ENCODE measurements around the gene TANK. TPM values are rescaled to one million over a fixed set of nuclear protein-coding genes. Genes with fewer than 3 reads are reported as not detected.

Gene TANK
- total and polyA plus RNA-seq, 2 of the 8 experiments (the other 6 are each of a cell fraction or from before 2014, with no cell fraction given) = 7.0 to 26.1 TPM

DNA sequence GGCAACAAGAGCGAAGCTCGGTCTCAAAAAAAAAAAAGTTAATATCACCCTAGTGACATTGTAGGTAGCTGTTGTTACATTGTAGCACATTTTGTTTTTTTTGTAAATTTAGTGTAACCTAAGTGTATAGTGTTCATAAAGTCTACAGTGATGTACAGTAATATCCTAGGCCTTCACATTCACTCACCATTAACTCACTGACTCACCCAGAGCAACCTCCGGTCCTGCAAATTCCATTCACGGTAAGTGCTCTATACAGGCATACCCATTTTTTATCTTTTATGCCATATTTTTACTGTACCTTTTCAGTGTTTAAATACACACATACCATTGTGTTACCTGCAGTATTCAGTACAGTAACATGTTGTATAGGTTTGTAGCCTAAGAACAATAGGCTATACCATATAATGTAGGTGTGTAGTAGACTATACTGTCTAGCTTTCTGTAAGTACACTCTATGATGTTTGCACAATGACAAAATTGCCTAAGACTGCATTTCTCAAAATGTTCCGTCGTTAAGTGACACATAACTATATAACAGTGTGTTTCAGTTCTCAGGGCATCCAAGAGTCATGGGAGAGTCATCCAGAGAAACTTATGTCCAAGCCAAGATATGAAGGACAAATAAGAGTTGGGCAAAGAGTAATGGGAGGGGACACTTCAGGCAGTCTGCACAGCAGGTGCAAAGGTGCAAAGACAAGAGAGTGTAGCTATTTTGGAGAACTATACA, 68.4 kb downstream of the TANK start (continued):
- no peak for TF ChIP-seq RFX5 (IDR thresholded peaks at IDR 0.05; ENCODE audit: borderline replicate concordance, low read depth, low read length)
- TF ChIP-seq KDM5A (IDR thresholded peaks at IDR 0.05; ENCODE audit: low read length) = no peak
- TF ChIP-seq MAFK (IDR thresholded peaks at IDR 0.05; ENCODE audit: low read depth, low read length) = no peak
- TF ChIP-seq, protein P1, sequence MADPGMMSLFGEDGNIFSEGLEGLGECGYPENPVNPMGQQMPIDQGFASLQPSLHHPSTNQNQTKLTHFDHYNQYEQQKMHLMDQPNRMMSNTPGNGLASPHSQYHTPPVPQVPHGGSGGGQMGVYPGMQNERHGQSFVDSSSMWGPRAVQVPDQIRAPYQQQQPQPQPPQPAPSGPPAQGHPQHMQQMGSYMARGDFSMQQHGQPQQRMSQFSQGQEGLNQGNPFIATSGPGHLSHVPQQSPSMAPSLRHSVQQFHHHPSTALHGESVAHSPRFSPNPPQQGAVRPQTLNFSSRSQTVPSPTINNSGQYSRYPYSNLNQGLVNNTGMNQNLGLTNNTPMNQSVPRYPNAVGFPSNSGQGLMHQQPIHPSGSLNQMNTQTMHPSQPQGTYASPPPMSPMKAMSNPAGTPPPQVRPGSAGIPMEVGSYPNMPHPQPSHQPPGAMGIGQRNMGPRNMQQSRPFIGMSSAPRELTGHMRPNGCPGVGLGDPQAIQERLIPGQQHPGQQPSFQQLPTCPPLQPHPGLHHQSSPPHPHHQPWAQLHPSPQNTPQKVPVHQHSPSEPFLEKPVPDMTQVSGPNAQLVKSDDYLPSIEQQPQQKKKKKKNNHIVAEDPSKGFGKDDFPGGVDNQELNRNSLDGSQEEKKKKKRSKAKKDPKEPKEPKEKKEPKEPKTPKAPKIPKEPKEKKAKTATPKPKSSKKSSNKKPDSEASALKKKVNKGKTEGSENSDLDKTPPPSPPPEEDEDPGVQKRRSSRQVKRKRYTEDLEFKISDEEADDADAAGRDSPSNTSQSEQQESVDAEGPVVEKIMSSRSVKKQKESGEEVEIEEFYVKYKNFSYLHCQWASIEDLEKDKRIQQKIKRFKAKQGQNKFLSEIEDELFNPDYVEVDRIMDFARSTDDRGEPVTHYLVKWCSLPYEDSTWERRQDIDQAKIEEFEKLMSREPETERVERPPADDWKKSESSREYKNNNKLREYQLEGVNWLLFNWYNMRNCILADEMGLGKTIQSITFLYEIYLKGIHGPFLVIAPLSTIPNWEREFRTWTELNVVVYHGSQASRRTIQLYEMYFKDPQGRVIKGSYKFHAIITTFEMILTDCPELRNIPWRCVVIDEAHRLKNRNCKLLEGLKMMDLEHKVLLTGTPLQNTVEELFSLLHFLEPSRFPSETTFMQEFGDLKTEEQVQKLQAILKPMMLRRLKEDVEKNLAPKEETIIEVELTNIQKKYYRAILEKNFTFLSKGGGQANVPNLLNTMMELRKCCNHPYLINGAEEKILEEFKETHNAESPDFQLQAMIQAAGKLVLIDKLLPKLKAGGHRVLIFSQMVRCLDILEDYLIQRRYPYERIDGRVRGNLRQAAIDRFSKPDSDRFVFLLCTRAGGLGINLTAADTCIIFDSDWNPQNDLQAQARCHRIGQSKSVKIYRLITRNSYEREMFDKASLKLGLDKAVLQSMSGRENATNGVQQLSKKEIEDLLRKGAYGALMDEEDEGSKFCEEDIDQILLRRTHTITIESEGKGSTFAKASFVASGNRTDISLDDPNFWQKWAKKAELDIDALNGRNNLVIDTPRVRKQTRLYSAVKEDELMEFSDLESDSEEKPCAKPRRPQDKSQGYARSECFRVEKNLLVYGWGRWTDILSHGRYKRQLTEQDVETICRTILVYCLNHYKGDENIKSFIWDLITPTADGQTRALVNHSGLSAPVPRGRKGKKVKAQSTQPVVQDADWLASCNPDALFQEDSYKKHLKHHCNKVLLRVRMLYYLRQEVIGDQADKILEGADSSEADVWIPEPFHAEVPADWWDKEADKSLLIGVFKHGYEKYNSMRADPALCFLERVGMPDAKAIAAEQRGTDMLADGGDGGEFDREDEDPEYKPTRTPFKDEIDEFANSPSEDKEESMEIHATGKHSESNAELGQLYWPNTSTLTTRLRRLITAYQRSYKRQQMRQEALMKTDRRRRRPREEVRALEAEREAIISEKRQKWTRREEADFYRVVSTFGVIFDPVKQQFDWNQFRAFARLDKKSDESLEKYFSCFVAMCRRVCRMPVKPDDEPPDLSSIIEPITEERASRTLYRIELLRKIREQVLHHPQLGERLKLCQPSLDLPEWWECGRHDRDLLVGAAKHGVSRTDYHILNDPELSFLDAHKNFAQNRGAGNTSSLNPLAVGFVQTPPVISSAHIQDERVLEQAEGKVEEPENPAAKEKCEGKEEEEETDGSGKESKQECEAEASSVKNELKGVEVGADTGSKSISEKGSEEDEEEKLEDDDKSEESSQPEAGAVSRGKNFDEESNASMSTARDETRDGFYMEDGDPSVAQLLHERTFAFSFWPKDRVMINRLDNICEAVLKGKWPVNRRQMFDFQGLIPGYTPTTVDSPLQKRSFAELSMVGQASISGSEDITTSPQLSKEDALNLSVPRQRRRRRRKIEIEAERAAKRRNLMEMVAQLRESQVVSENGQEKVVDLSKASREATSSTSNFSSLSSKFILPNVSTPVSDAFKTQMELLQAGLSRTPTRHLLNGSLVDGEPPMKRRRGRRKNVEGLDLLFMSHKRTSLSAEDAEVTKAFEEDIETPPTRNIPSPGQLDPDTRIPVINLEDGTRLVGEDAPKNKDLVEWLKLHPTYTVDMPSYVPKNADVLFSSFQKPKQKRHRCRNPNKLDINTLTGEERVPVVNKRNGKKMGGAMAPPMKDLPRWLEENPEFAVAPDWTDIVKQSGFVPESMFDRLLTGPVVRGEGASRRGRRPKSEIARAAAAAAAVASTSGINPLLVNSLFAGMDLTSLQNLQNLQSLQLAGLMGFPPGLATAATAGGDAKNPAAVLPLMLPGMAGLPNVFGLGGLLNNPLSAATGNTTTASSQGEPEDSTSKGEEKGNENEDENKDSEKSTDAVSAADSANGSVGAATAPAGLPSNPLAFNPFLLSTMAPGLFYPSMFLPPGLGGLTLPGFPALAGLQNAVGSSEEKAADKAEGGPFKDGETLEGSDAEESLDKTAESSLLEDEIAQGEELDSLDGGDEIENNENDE (IDR thresholded peaks at IDR 0.05; ENCODE audit: insufficient replicate concordance, low read length) = no peak

Data from H1 (cell line).